ENCODE results near the gene KAZN.
A peak's percentile ranks its signal among the peaks of the same experiment; 100 is the strongest.

KAZN gene

GRCh38 chr1:14676400-14676799 lies 77.9 kb downstream of the KAZN start:
- TF ChIP-seq GATA2 (IDR thresholded peaks at IDR 0.05; ENCODE audit: low read depth, low read length) (no peak), GATA3 (IDR thresholded peaks at IDR 0.05; ENCODE audit: low read depth, low read length) (no peak)

DNA sequence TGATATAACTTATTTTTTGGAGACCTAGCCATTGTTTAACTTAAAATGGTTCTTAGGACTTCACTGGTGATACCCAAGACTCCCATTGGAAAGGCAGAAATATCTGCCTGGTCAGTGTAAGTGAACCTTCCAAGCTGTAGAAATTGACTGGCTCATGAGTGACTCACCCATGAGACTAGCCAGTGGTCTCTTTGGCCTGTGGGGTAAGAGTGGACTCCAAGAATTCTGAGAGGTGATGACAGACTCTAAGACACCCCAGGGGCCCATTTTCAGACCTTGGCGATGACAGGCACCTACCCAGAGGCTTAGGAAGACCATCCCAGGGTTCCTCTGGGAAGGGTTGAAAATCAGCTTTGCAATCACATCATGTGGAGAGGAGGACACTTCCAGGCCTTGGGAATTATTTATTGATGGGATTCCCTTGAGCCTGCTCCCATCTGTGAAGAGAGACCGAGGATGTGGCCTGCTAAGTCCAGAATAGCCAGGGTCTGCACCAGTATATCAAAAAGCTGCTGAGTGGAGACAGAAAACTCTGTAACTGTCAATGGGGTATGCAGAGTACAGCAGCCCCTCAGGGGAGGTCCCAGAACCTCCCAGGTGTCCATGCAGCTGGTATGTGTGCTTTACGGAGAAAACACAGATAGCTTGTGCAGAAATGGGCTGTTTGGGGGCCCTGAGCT lies 78.9 kb downstream of the KAZN start:
- no peak for TF ChIP-seq GATA2 (IDR thresholded peaks at IDR 0.05; ENCODE audit: low read depth, low read length)
- TF ChIP-seq GATA3 (IDR thresholded peaks at IDR 0.05; ENCODE audit: low read depth, low read length) = no peak

DNA sequence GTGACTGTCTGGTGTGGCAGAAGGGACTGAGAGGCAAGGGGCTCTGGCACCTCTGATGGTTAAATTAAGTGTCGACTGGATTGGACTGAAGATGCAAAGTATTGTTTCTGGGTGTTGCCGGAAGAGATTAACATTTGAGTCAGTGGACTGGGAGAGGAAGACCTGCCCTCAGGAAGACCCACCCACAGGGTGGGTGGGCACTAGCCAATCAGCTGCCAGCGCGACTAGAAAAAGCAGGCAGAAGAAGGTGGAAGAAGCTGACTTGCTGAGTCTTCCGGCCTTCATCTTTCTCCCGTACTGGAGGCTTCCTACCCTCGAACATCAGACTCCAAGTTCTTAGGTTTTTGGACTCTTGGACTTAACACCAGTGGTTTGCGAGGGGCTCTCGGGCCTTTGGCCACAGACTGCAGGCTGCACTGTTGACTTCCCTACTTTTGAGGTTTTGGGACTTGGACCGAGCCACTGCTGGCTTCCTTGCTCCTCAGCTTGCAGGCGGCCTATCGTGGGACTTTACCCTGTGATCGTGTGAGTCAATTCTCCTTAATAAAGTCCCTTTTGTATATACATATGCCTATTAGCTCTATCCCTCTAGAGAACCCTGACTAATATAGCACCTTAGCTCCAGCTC lies 79.6 kb downstream of the KAZN start:
- TF ChIP-seq GATA3 (IDR thresholded peaks at IDR 0.05; ENCODE audit: low read depth, low read length) (no peak), GATA2 (IDR thresholded peaks at IDR 0.05; ENCODE audit: low read depth, low read length) (no peak)

DNA sequence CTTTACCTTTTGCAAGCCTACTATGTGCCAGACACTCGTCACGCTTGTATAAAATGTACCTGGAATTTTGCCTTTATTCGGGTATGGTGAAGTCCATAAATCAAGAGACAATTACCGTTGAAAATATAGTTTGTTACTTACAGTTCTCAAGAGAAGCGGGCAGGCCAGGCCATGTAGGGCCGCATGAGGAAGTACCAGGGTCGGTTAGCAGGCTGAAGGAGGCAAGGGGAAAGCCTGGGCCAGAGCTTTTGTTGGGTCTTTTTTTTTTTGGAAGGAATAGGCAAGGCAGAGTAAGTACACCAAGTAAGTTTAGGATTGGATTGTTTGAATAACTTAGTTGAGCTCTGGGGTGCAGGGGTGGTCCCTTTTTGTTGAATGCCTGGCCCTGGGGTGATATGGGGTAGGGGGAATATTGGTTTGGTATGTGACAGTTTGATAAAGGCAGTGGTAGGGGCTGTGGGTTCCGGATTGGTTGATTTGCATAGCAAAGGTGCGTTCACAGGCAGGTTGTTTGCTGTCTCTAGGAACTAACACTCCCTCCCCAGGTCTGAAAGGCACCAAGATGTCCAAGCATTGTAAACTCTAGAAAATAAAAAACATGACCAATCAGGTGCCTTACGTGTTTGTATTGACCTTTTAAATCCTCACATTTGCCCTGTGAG lies 80.7 kb downstream of the KAZN start:
- TF ChIP-seq GATA2 (IDR thresholded peaks at IDR 0.05; ENCODE audit: low read depth, low read length) (no peak), GATA3 (IDR thresholded peaks at IDR 0.05; ENCODE audit: low read depth, low read length) (no peak)

- TF ChIP-seq GATA2 (IDR thresholded peaks at IDR 0.05; ENCODE audit: low read depth, low read length) = no peak
- TF ChIP-seq GATA3 (IDR thresholded peaks at IDR 0.05; ENCODE audit: low read depth, low read length) = no peak
Measured at GRCh38 chr1:14681182-14681581, 82.7 kb downstream of the KAZN start.

DNA sequence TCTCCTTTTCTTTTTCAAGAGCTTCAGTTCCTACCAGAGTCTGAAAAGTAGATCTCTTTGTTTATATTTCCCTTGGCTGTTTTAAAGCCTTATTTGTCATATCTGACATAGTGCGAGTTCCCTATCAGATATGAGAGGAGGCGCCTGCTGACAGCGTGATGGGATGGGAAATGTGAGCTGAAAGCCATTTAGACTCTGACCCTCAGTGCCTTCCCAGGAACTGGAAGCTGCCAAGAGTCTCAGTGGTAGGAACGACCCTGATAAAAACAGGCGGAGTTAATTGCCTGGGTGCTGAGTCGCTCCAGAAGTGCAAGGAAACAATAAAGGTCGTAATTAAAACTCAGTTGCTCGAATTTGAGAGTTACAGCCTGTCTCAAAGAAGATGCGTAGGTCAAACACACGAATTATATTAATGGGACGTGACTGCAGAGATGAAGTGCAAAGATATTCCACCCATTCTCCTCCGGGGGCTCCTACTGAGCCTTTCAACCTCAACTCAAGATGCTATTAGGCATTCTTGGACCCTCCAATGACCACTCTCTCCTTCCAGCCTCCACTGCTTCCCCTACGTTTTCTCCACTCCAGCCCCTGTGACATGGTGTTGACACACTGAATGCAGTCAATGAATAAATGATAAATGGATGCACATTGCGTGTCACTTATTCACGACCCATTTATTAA lies 84.6 kb downstream of the KAZN start:
- no peak for TF ChIP-seq GATA3 (IDR thresholded peaks at IDR 0.05; ENCODE audit: low read depth, low read length)
- TF ChIP-seq GATA2 (IDR thresholded peaks at IDR 0.05; ENCODE audit: low read depth, low read length) = peak; percentile 9; the same call in 1 of the 2 replicates

DNA sequence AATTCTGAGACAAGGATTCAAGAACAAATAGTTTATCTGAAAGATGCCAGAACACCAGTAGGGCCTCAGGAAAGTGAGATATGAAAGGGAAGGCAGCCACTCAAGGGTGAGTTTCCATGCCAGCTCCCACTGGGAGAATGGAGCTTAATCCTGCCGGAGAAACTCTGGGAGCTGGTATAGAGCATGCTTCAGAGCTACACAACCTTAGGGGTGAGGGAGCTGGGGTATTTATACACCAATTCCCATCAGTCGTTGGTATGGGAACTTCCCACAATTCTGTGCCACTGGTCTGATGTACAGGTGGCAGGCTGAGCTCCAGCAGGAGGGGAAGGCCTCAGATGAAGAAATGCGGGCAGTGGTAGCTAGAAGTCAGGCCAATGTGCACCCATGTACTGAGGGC lies 86.6 kb downstream of the KAZN start:
- TF ChIP-seq GATA2 (IDR thresholded peaks at IDR 0.05; ENCODE audit: low read depth, low read length) = no peak
- no peak for TF ChIP-seq GATA3 (IDR thresholded peaks at IDR 0.05; ENCODE audit: low read depth, low read length)

DNA sequence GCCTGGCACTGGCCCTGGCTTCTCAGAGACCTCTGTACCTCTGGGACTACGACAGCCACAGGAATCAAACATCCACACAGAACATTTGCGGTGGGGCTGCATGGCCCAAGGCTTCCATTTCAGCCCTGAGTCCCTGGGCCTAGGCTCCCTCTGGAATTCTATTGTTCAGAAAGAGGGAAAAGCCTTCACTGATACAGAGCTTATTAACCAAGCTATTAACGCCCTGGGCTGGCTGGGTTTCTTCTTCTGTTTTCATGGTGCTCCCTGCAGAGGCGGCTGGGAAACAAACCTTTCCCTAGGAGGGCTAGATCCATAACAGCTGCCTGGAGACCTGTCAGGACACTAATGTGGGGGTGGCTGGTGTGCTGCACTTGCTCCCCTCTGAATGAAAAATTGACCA lies 88.2 kb downstream of the KAZN start:
- TF ChIP-seq GATA3 (IDR thresholded peaks at IDR 0.05; ENCODE audit: low read depth, low read length) = no peak
- no peak for TF ChIP-seq GATA2 (IDR thresholded peaks at IDR 0.05; ENCODE audit: low read depth, low read length)

DNA sequence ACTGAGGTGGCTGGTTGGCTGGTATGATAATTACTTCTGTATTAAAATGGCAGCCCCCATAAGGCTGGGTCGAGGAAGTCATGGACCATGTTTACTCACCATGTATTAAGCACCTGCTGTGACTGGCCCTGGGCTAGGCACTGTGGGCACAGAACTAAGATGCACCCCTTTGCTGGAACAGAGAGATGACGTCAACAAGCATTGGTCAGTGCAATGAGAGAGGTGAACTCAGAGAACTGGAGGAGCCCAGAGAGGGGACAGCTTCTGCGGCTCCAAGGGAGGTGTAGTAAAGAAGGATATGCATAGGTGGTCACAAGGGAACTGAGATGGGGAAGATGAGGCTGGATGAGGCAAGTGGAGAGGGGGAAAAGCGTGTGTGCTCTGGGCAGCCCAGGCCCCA lies 88.7 kb downstream of the KAZN start:
- no peak for TF ChIP-seq GATA2 (IDR thresholded peaks at IDR 0.05; ENCODE audit: low read depth, low read length)
- TF ChIP-seq GATA3 (IDR thresholded peaks at IDR 0.05; ENCODE audit: low read depth, low read length) = no peak

- no peak for TF ChIP-seq GATA2 (IDR thresholded peaks at IDR 0.05; ENCODE audit: low read depth, low read length)
- TF ChIP-seq GATA3 (IDR thresholded peaks at IDR 0.05; ENCODE audit: low read depth, low read length) = no peak
Measured at GRCh38 chr1:14689996-14690615, 91.6 kb downstream of the KAZN start.

GRCh38 chr1:14693949-14694348 lies 95.5 kb downstream of the KAZN start:
- TF ChIP-seq GATA3 (IDR thresholded peaks at IDR 0.05; ENCODE audit: low read depth, low read length) (no peak), GATA2 (IDR thresholded peaks at IDR 0.05; ENCODE audit: low read depth, low read length) (no peak)

GRCh38 chr1:14694589-14694988 lies 96.1 kb downstream of the KAZN start:
- TF ChIP-seq GATA2 (IDR thresholded peaks at IDR 0.05; ENCODE audit: low read depth, low read length) = no peak
- no peak for TF ChIP-seq GATA3 (IDR thresholded peaks at IDR 0.05; ENCODE audit: low read depth, low read length)

GRCh38 chr1:14696761-14697160 lies 98.3 kb downstream of the KAZN start:
- TF ChIP-seq GATA3 (IDR thresholded peaks at IDR 0.05; ENCODE audit: low read depth, low read length) (no peak), GATA2 (IDR thresholded peaks at IDR 0.05; ENCODE audit: low read depth, low read length) (no peak)

DNA sequence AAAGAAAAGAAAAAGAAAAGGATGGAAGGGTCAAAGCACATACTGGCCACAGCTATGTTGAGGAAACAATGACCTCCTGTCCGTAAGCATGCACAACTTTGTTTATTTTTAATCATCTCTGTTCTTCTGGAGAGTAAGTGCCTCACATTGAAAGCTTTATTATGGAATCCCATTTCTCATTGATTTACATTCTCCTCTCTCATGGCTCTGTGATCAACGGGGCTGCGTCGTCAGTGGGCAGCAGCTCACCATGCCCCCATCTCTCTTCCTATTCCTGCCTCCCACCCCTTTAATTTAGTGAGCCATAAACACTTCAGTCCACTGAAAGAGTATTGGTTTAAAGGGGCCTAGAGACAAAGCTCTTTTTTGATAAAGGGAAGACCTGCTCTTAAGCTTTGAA lies 98.9 kb downstream of the KAZN start:
- TF ChIP-seq GATA3 (IDR thresholded peaks at IDR 0.05; ENCODE audit: low read depth, low read length) = no peak
- TF ChIP-seq GATA2 (IDR thresholded peaks at IDR 0.05; ENCODE audit: low read depth, low read length) = no peak

Data from SH-SY5Y (cell line).